ENCODE data around the gene PRR30.

PRR30 gene

GRCh38 chr2:27099334-27099955 is 39.8 kb downstream of the PRR30 start:
- no peak for DNase-seq (ENCODE audit: low read depth in 3 of 3, low spot score in 1 of 3)

GRCh38 chr2:27097341-27097740 is 41.9 kb downstream of the PRR30 start:
- DNase-seq (ENCODE audit: low read depth in 3 of 3, low spot score in 1 of 3), result no peak

DNA sequence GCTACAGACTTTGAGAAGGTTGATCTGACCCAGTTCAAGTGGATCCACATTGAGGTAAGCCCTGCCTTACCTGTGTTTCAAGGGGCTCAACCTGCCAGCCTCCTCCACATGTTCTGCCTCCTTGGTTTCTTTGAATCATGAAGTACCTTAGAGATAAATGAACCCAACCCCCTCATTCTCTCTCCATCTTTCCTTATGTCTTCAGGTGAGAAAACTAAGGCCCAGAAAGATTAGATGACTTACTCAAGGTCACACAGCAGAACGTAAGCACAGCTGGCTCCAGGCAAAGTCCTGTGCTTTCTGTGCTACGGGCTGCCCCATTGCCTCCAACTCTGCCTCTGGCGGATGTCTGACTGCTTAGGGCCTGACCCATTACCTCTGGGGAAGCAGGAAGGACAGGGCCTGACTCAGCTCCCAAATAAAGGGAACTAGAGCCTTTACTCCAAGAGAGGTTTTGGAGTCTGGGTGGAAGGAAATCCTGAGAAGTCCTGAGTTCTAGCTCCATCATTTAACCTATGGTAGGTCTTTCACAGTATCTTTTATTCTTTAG is 42.4 kb downstream of the PRR30 start:
- no peak for DNase-seq (ENCODE audit: low read depth in 3 of 3, low spot score in 1 of 3)

DNA sequence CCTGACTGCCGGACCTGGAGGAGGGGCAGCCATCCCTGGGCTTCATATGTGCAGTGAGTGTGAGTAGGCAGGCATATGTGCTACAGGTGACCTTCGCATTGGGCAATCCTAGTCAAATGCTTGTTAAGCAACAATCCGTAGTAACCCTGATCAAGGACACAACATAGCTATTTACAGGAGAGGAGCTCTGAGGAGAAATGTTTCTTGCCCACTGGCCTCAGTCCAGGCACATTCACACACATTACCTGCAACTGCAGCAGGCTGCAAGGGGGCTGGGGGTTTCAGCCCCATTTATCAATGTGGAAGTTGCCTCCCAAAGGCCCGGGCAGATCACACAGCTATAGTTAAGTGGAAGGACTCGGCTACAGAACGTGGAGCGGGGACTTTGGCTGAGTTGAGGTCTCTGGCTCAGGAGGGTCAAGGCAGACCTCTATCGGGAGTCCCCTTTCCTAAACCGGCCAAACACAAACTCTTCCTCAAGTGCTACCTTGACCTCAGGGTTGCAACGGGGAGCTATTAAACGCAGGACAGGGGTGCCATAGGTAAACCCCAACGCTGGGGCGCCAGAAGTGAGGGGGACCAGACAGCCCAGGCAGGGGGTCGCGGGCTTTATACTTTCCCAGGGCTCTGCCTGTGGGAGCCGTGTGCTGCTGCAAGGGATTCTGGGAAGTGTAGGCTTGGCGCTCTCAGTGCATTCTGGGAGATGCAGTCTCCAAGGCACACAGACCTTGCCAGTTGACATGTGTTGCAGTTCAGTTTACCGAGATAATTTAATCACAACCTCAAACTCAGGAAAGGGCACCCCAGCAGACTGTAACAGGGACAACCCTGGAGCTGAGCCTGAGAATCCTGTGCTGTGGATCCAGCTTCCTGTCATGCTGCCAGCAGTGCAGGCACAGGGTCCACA is 43.2 kb downstream of the PRR30 start:
- no peak for DNase-seq (ENCODE audit: low read depth in 3 of 3, low spot score in 1 of 3)

DNA sequence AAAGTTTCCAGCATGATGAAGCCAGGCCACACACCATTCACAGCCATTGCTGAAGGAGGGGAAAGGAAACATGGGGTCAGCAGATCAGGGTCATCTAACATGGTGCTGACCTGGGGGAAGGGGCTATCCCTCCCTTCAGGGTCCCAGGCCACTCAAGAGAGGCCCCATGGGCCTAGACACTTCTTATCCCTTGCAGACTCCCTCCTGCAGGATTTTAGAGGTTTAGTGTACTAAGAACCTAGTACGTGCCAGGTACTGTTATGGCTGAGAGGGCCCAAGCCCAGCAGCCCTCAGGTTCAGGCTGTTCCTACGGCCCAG is 43.8 kb downstream of the PRR30 start:
- no peak for DNase-seq (ENCODE audit: low read depth in 3 of 3, low spot score in 1 of 3)

DNA sequence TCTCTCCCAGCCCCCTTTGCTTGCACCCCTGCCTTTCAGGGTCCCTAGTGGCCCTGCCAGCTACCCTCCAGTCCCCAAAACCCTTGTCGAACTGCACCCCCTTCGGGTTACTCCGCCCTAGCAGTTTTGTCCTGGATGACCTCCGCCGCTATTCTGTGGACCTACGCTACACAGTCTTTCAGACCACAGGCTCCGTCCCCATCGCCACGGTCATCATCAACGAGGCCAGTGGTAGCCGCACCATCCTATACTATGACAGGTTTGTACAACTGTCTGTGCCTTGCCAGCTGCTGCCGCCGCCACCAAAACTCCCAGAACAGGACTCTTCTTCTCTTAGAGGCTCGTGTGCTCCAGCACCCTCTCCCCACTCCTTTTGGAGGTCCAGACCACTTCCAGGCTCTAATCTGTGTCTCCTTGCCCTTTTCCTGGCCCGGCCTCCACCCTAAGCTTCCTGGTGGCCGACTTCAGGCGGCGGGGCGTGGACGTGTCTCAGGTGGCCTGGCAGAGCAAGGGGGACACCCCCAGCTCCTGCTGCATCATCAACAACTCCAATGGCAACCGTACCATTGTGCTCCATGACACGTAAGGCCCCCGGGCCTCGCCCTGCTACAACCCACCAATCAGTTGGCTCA is 44.7 kb downstream of the PRR30 start:
- DNase-seq (ENCODE audit: low read depth in 3 of 3, low spot score in 1 of 3), result no peak

- DNase-seq (ENCODE audit: low read depth in 3 of 3, low spot score in 1 of 3), result no peak
These were observed 45.5 kb downstream of the PRR30 start for GRCh38 chr2:27093430-27094352.

GRCh38 chr2:27092696-27093429 is 46.3 kb downstream of the PRR30 start:
- no peak for DNase-seq (ENCODE audit: low read depth in 3 of 3, low spot score in 1 of 3)

DNA sequence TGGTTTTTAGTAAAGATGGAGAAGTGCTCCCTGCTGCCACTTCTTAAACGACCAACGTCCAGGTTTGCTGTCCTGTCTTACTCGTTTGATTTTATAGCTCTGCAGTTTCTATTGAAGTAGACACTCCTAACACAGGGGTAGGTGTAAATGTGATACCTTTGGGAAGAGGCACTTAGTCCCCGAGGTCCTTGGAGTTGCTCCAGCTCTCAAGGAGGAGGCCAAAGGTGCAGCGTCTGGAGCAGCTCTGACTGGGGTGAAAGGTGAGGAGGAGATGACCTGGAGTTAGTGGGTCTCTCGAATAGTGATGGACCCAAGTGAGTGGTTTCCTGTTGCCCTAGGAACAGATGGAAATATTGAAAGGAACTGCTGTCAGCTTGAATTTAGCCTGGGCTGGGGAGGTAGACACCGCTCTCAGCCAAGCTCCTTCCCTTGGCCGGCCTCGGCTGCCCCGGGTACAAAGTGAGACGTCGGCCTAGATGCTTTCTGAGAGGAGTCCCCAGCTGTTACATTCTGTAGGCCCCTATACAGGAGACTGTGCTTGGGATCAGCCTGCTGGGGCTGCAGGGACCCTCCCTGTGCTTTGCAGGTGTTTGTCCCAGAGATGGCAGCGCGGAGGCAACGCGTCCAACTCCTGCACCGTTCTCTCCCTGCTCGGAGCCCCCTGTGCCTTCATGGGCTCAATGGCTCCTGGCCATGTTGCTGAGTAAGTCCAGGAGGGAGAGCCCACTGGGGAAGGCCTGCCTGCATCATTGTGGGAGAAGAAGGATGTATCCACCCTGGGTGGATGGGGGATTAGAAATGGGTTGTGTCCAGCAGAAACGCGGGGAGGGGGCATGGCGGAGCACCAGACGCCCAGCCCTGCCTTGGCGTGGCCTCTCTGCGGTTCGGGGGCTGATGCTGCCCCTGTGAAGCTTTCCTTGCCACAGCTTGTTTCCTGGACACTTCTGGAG is 47.2 kb downstream of the PRR30 start:
- no peak for DNase-seq (ENCODE audit: low read depth in 3 of 3, low spot score in 1 of 3)

- no peak for DNase-seq (ENCODE audit: low read depth in 3 of 3, low spot score in 1 of 3)
These were observed 49.9 kb downstream of the PRR30 start for GRCh38 chr2:27089111-27089954.

DNA sequence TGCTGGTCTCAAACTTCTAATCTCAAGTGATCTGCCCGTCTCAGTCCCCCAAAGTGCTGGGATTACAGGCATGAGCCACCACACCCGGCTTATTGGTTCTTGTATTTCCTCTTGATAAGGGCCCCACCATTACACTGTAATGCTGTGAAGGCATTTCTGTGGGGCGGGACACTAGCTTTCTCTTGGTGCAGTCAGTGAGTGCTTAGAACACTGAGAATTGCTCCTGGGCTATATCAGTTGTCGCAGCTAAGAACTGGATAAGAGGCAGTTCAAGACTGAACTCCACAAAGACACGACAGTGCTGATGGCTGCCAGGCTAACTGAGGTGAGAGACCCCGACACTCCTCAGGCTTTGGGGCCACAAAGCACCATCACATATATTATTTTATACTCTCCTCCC is 50.6 kb downstream of the PRR30 start:
- DNase-seq (ENCODE audit: low read depth in 3 of 3, low spot score in 1 of 3), result no peak

DNA sequence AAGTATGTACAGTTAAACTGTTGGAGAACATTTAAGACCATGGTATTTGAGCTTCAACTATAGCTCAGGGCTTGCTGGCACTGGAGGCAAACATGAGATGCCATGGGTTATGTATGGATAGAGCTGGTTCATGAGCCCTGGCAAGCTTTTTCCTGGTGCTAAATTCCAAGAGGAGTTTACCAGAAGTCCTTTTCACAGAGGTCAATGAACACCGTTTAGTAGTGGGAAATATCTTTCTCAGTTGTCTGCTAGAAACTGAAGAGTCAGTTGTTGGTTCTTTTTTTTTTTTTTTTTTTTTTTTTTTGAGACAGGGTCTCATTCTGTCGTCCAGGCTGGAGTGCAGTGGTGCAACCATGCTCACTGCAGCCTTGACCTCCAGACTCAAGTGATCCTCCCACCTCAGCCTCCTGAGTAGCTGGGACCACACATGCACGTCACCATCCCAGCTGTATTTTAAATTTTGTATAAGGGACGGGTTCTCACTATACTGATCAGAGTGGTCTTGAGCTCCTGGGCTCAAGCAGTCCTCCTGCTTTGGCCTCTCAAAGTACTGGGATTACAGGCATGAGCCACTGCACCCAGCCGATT is 51.3 kb downstream of the PRR30 start:
- no peak for DNase-seq (ENCODE audit: low read depth in 3 of 3, low spot score in 1 of 3)
